PC-3 (cell line): ENCODE measurements around the gene GLS.

Source experiments
- CTCF ChIP-seq: fragments of 300-600 bp; sonication (generic); conservative IDR thresholded peaks from 2 replicates; pipeline ENCODE4 v1.5.1; 2017; ENCODE audit warnings: antibody characterized with exemption, low read depth, mild to moderate bottlenecking, low read length
- EZH2 ChIP-seq: fragments of 300-600 bp; sonication (generic); IDR thresholded peaks from one replicate; pipeline ENCODE4 v1.6.1; 2017; ENCODE audit warnings: antibody characterized with exemption, mild to moderate bottlenecking, low read length; ENCODE audit not compliant: unreplicated experiment
- EZH2phosphoT487 ChIP-seq: fragments of 300-600 bp; sonication (generic); IDR thresholded peaks from 2 replicates; pipeline ENCODE4 v1.6.1; 2018; ENCODE audit warnings: mild to moderate bottlenecking, antibody characterized with exemption, low read length, borderline replicate concordance

DNA sequence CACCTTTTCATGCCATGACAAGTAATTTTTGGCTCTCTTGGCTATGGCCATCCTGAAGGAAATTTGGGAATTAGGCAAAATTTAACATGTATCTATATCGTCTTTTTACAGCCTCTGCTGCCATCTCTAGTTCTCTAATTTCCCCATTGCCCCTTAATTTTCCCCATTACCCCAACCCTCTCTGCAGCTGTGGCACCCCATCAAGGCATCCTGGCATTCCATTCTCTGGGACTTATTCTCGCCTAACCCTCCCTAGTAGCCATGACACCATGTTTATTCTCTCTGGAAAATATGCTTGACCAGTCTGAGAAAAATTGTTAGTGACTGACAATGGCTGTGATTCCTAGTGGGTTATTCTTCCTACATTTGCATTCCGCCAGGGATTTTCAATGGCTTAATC is 43.9 kb upstream of the GLS start:
- TF ChIP-seq EZH2, result no peak
- TF ChIP-seq CTCF, result no peak
- TF ChIP-seq EZH2phosphoT487, result no peak
